Mesendoderm (in vitro differentiated cells): Measurements from ENCODE around the gene PAX5.

ENCODE experiments used
- DNase-seq: peaks from one replicate; pipeline ENCODE4 v3.0.0; 2013
- H2AK5ac ChIP-seq: 2 replicates; pipeline ENCODE4 v1.6.1; 2013; ENCODE audit warnings: low read length, inconsistent platforms
- H2BK120ac ChIP-seq: 2 replicates; pipeline ENCODE4 v1.6.1; 2013; ENCODE audit warnings: low read depth, mild to moderate bottlenecking, low read length, moderate library complexity, mixed read lengths
- H2BK15ac ChIP-seq: replicated peaks from 2 replicates; pipeline ENCODE4 v1.6.1; 2013; ENCODE audit warnings: low read depth, mild to moderate bottlenecking, moderate library complexity
- H2BK5ac ChIP-seq: 2 replicates; pipeline ENCODE4 v1.6.1; 2013; ENCODE audit warnings: low read length, inconsistent platforms
- H3K18ac ChIP-seq: 2 replicates; pipeline ENCODE4 v1.6.1; 2013; ENCODE audit warnings: mild to moderate bottlenecking, low read length, mixed read lengths
- H3K23ac ChIP-seq: one replicate; pipeline ENCODE4 v1.6.1; 2013; ENCODE audit warnings: low read length
- H3K27ac ChIP-seq: 2 replicates; pipeline ENCODE4 v1.5.1; 2013; ENCODE audit warnings: low read depth, mild to moderate bottlenecking, inconsistent platforms, low read length, moderate library complexity
- H3K27me3 ChIP-seq: 2 replicates; pipeline ENCODE4 v1.6.1; 2013; ENCODE audit warnings: low read length, control low read depth, mild to moderate bottlenecking, inconsistent platforms; ENCODE audit not compliant: insufficient read depth, poor library complexity
- H3K36me3 ChIP-seq: 2 replicates; pipeline ENCODE4 v1.6.1; 2013; ENCODE audit warnings: low read length, inconsistent platforms; ENCODE audit not compliant: control insufficient read depth, insufficient read depth
- H3K4ac ChIP-seq: one replicate; pipeline ENCODE4 v1.6.1; 2013; ENCODE audit warnings: low read depth, mild to moderate bottlenecking, low read length, moderate library complexity
- H3K4me1 ChIP-seq: 2 replicates; pipeline ENCODE4 v1.6.1; 2013; ENCODE audit warnings: low read depth, low read length, inconsistent platforms; ENCODE audit not compliant: control insufficient read depth
- H3K4me2 ChIP-seq: 2 replicates; pipeline ENCODE4 v1.6.1; 2013; ENCODE audit warnings: low read length
- H3K4me3 ChIP-seq: 2 replicates; pipeline ENCODE4 v1.5.1; 2013; ENCODE audit warnings: mild to moderate bottlenecking, low read length
- H3K56ac ChIP-seq: one replicate; pipeline ENCODE4 v1.6.1; 2013; ENCODE audit warnings: low read length
- H3K79me1 ChIP-seq: 2 replicates; pipeline ENCODE4 v1.6.1; 2013; ENCODE audit warnings: low read length, inconsistent platforms
- H3K79me2 ChIP-seq: 2 replicates; pipeline ENCODE4 v1.6.1; 2013; ENCODE audit warnings: mild to moderate bottlenecking, low read length; ENCODE audit not compliant: control insufficient read depth, insufficient read depth
- H3K9ac ChIP-seq: 2 replicates; pipeline ENCODE4 v1.6.1; 2013; ENCODE audit warnings: low read length, inconsistent platforms
- H4K5ac ChIP-seq: one replicate; pipeline ENCODE4 v1.6.1; 2013; ENCODE audit warnings: low read length
- H4K8ac ChIP-seq: one replicate; pipeline ENCODE4 v1.6.1; 2013; ENCODE audit warnings: low read depth, mild to moderate bottlenecking, control low read depth, low read length, moderate library complexity
- WGBS: extraction: QIAGEN DNeasy Blood & Tissue Kit; methylation state at CpG from one replicate; pipeline ENCODE4 v1.1.7; 2013; ENCODE audit warnings: low lambda C conversion rate, missing lambda C conversion rate; ENCODE audit not compliant: insufficient coverage; ENCODE audit errors: extremely low coverage; 5-methylcytosine and 5-hydroxymethylcytosine counted together

The PAX5 gene

GRCh38 chr9:36793277-36793676, 240.8 kb downstream of the PAX5 start:
- no peak overlapping the region for H3K9ac ChIP-seq
- no peak overlapping the region for H2BK120ac ChIP-seq
- H2BK15ac ChIP-seq, result no peak overlapping the region
- no CpG with 5 or more reads among the region's 2 CpGs for WGBS
- no peak overlapping the region for H4K8ac ChIP-seq
- H3K79me2 ChIP-seq, result no peaks in the 10 kb centered on the region
- no peak overlapping the region for H3K18ac ChIP-seq
- no peak overlapping the region for H2BK5ac ChIP-seq
- no peak overlapping the region for H2AK5ac ChIP-seq
- H3K4ac ChIP-seq, result no peak overlapping the region
- H3K4me3 ChIP-seq, result no peak overlapping the region
- H4K5ac ChIP-seq, result no peak overlapping the region
- no peak overlapping the region for H3K4me2 ChIP-seq
- H3K36me3 ChIP-seq, result no peaks in the 10 kb centered on the region
- no peaks in the 10 kb centered on the region for H3K4me1 ChIP-seq
- no peak overlapping the region for H3K23ac ChIP-seq
- peak; percentile 44 for DNase-seq
- no peak overlapping the region for H3K56ac ChIP-seq
- H3K27me3 ChIP-seq, result no peaks in the 10 kb centered on the region
- no peak overlapping the region for H3K27ac ChIP-seq
- no peaks in the 10 kb centered on the region for H3K79me1 ChIP-seq

GRCh38 chr9:36791222-36791950, 242.7 kb downstream of the PAX5 start:
- no peak overlapping the region for H3K4me2 ChIP-seq
- WGBS, result no CpG with 5 or more reads among the region's 9 CpGs
- no peak overlapping the region for H2BK15ac ChIP-seq
- peak; percentile 2 for DNase-seq
- no peak overlapping the region for H3K4ac ChIP-seq
- H4K8ac ChIP-seq, result no peak overlapping the region
- H3K23ac ChIP-seq, result no peak overlapping the region
- no peaks in the 10 kb centered on the region for H3K4me1 ChIP-seq
- H3K79me2 ChIP-seq, result no peaks in the 10 kb centered on the region
- H3K18ac ChIP-seq, result no peak overlapping the region
- no peak overlapping the region for H3K9ac ChIP-seq
- H3K36me3 ChIP-seq, result no peaks in the 10 kb centered on the region
- H3K27me3 ChIP-seq, result no peaks in the 10 kb centered on the region
- H2BK5ac ChIP-seq, result no peak overlapping the region
- no peak overlapping the region for H3K56ac ChIP-seq
- H4K5ac ChIP-seq, result no peak overlapping the region
- no peak overlapping the region for H3K27ac ChIP-seq
- H2AK5ac ChIP-seq, result no peak overlapping the region
- no peaks in the 10 kb centered on the region for H3K79me1 ChIP-seq
- H2BK120ac ChIP-seq, result no peak overlapping the region
- no peak overlapping the region for H3K4me3 ChIP-seq

GRCh38 chr9:36789886-36790285, 244.2 kb downstream of the PAX5 start:
- Histone ChIP-seq H3K23ac (no peak overlapping the region), H3K4ac (no peak overlapping the region), H3K4me2 (no peak overlapping the region), H3K56ac (no peak overlapping the region), H3K4me3 (no peak overlapping the region), H3K9ac (no peak overlapping the region), H4K8ac (no peak overlapping the region), H3K4me1 (no peaks in the 10 kb centered on the region), H3K79me1 (no peaks in the 10 kb centered on the region), H3K27ac (no peak overlapping the region), H2BK120ac (no peak overlapping the region), H3K79me2 (no peaks in the 10 kb centered on the region), H4K5ac (no peak overlapping the region), H2BK15ac (no peak overlapping the region), H2BK5ac (no peak overlapping the region), H3K36me3 (no peaks in the 10 kb centered on the region), H3K18ac (no peak overlapping the region), H3K27me3 (no peaks in the 10 kb centered on the region), H2AK5ac (no peak overlapping the region)
- whole genome bisulfite sequencing, result no CpG with 5 or more reads among the region's 3 CpGs
- no peak for DNase-seq

- Histone ChIP-seq H3K4ac (no peak overlapping the region), H3K4me3 (no peak overlapping the region), H4K5ac (no peak overlapping the region), H2BK120ac (no peak overlapping the region), H3K9ac (no peak overlapping the region), H2BK15ac (no peak overlapping the region), H3K36me3 (no peaks in the 10 kb centered on the region), H3K4me1 (no peaks in the 10 kb centered on the region), H3K79me1 (no peaks in the 10 kb centered on the region), H2AK5ac (no peak overlapping the region), H3K27me3 (no peaks in the 10 kb centered on the region), H3K4me2 (no peak overlapping the region), H3K27ac (no peak overlapping the region), H3K79me2 (no peaks in the 10 kb centered on the region), H3K23ac (no peak overlapping the region), H2BK5ac (no peak overlapping the region), H3K56ac (no peak overlapping the region), H3K18ac (no peak overlapping the region), H4K8ac (no peak overlapping the region)
- peak; percentile 55 for DNase-seq
- WGBS, result no CpG with 5 or more reads among the region's 5 CpGs
Measured at GRCh38 chr9:36788534-36788933, 245.5 kb downstream of the PAX5 start.

- Histone ChIP-seq H3K9ac (no peak overlapping the region), H4K5ac (no peak overlapping the region), H3K27ac (no peak overlapping the region), H4K8ac (no peak overlapping the region), H3K56ac (no peak overlapping the region), H3K4me1 (no peaks in the 10 kb centered on the region), H3K4me2 (no peak overlapping the region), H3K4me3 (no peak overlapping the region), H2BK120ac (no peak overlapping the region), H2AK5ac (no peak overlapping the region), H3K79me2 (no peaks in the 10 kb centered on the region), H2BK5ac (no peak overlapping the region), H3K27me3 (no peaks in the 10 kb centered on the region), H3K36me3 (no peaks in the 10 kb centered on the region), H3K18ac (no peak overlapping the region), H2BK15ac (no peak overlapping the region), H3K4ac (no peak overlapping the region), H3K79me1 (no peaks in the 10 kb centered on the region), H3K23ac (no peak overlapping the region)
- WGBS, result no CpG with 5 or more reads among the region's 3 CpGs
- no peak for DNase-seq
Measured at GRCh38 chr9:36787709-36788108, 246.4 kb downstream of the PAX5 start.
